ENCODE results near the gene MRGPRG.

MRGPRG gene

DNA sequence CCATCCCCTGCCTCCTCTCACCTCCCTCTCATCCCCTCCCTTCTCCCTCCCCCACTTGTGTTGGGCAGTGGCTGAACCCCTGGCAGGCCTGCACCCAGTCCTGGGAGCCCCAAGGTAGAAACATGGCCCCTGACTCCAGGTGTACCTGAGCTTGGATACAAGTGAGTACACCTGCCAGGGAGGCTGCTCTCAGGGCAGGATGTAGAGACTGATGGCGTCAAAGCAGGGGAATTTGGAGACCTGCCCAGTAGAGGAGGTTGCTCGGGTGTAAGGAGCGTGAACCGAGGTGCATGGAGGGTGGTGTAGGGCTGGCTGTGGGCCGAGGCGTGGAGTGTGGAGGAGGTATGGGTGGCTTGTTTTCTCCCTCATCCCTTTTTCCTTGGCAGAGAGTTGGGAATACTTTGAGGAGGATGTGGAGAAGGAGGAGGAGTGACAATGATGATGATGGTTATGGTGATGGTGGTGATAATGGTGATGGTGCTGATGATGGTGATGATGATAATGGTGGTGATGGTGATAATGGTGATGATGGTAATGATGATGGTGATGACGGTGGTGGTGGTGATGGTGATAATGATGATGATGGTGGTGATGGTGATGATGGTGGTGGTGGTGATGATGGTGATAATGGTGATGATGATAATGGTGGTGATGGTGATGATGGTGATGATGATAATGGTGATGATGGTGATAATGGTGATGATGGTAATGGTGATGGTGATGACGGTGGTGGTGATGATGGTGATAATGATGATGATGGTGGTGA is 12.3 kb downstream of the MRGPRG start:
- Mint-ChIP-seq H3K4me3 (no peak overlapping the region), H3K36me3 (ENCODE audit: low read depth) (no peaks in the 10 kb centered on the region), H3K27ac (no peak overlapping the region), H3K9me3 (no peaks in the 10 kb centered on the region), H3K27me3 (ENCODE audit: low read depth) (peaks cover 3% of the 10 kb centered on the region), H3K4me1 (ENCODE audit: low read depth) (no peaks in the 10 kb centered on the region)
- DNase-seq (ENCODE audit: low spot score), result no peak

GRCh38 chr11:3205261-3206155 is 13.1 kb downstream of the MRGPRG start:
- Mint-ChIP-seq H3K4me3 (no peak overlapping the region), H3K27me3 (ENCODE audit: low read depth) (peaks cover 3% of the 10 kb centered on the region), H3K27ac (no peak overlapping the region), H3K9me3 (no peaks in the 10 kb centered on the region), H3K36me3 (ENCODE audit: low read depth) (no peaks in the 10 kb centered on the region), H3K4me1 (ENCODE audit: low read depth) (no peaks in the 10 kb centered on the region)
- no peak for DNase-seq (ENCODE audit: low spot score)

DNA sequence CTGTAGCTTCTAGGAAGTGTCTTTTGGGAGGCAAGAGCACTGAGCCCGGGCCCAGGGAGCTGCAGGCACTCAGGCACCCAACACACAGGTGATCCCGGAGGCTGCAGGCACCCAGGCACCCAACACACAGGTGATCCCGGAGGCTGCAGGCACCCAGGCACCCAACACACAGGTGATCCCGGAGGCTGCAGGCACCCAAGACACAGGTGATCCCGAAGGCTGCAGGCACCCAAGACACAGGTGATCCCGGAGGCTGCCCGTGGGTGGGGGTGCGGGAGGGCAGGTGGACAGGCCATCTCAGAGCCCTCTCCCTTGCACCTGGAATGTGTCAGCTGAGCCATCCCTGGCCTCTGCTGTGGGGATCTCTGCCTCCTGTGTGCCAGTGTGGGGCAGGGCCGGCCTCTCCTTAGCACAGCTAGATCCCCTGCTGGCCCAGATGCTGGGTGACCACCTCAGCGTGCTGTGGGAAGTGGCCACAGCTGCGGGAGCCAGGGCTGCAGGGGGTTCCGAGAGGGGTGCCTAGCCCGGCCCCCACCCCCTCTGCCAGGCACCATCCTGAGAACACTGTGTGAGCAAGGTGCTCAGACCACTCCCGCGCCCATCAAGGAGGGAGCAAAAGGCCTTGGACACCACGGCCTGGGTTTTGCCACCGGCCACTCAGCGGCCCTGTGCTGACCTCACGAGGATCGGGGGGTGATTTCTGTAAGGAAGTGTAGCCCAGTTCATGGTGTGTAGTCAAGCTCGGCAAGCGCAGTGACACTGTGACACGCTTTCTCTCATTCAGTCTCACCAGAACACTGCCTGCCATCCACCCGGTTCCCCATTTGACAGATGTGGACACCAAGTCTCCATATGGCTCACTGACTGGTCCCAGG is 14.2 kb downstream of the MRGPRG start:
- Mint-ChIP-seq H3K36me3 (ENCODE audit: low read depth) (no peaks in the 10 kb centered on the region), H3K9me3 (no peaks in the 10 kb centered on the region), H3K4me3 (no peak overlapping the region), H3K27ac (no peak overlapping the region), H3K4me1 (ENCODE audit: low read depth) (no peaks in the 10 kb centered on the region), H3K27me3 (ENCODE audit: low read depth) (peaks cover 3% of the 10 kb centered on the region)
- DNase-seq (ENCODE audit: low spot score), result no peak

DNA sequence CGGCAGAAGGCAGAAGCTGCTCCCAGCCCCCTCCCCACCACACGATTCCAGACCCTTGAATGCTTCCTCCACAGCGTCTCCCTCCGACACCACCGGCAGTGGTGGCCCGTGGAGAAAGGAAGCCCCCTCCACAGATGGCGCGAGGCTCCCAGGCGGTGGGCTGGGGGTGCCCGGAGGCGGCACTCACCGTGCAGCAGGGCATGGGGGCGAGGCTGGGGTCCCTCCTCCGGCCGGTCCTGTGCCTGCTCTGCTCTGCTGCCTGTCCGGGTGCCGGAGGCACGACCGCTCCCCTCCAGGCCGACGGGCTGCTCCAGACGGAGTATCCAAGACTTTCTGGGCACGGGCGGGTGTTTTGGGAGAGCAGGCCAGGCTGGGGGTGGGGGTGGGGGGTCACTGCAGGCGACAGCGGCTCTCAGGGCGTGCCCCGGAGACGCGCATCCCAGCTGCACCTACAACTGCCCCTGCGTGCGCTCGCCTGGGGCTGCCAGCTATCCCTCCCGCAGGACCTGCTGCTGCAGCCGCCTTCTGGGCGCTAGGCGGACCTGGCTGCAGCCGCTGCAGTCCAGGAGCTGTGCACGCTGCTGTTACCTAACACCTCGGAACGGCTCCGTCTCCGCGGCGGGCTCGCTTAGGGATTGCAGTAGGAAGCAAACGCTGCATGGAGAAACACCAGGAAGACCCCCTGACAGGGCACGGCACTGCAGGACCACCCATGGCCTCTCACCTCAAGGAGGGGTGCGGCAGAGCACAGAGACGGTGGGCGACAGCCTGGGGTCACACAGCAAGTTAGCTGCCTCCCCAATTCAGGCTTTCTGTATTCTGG is 15.2 kb downstream of the MRGPRG start:
- Mint-ChIP-seq H3K4me3 (no peak overlapping the region), H3K4me1 (ENCODE audit: low read depth) (no peaks in the 10 kb centered on the region), H3K27ac (no peak overlapping the region), H3K36me3 (ENCODE audit: low read depth) (no peaks in the 10 kb centered on the region), H3K27me3 (ENCODE audit: low read depth) (peaks cover 3% of the 10 kb centered on the region), H3K9me3 (no peaks in the 10 kb centered on the region)
- no peak for DNase-seq (ENCODE audit: low spot score)

- H3K9me3 Mint-ChIP-seq, result no peaks in the 10 kb centered on the region
- no peak overlapping the region for H3K4me3 Mint-ChIP-seq
- H3K27me3 Mint-ChIP-seq (ENCODE audit: low read depth), result peaks cover 3% of the 10 kb centered on the region
- H3K4me1 Mint-ChIP-seq (ENCODE audit: low read depth), result no peaks in the 10 kb centered on the region
- no peaks in the 10 kb centered on the region for H3K36me3 Mint-ChIP-seq (ENCODE audit: low read depth)
- no peak overlapping the region for H3K27ac Mint-ChIP-seq
- DNase-seq (ENCODE audit: low spot score), result no peak
Observed at GRCh38 chr11:3202759-3203158, 15.9 kb downstream of the MRGPRG start.

GRCh38 chr11:3202305-3202704 is 16.3 kb downstream of the MRGPRG start:
- peaks cover 3% of the 10 kb centered on the region for H3K27me3 Mint-ChIP-seq (ENCODE audit: low read depth)

GRCh38 chr11:3201677-3202181 is 16.9 kb downstream of the MRGPRG start:
- no peak overlapping the region for H3K4me3 Mint-ChIP-seq
- peaks cover 3% of the 10 kb centered on the region for H3K27me3 Mint-ChIP-seq (ENCODE audit: low read depth)

More at GRCh38 chr11:3202305-3202704, 16.3 kb downstream of the MRGPRG start:
- no peaks in the 10 kb centered on the region for H3K9me3 Mint-ChIP-seq
- no peaks in the 10 kb centered on the region for H3K4me1 Mint-ChIP-seq (ENCODE audit: low read depth)
- H3K27ac Mint-ChIP-seq, result no peak overlapping the region
- H3K4me3 Mint-ChIP-seq, result no peak overlapping the region
- DNase-seq (ENCODE audit: low spot score), result no peak
- no peaks in the 10 kb centered on the region for H3K36me3 Mint-ChIP-seq (ENCODE audit: low read depth)

DNA sequence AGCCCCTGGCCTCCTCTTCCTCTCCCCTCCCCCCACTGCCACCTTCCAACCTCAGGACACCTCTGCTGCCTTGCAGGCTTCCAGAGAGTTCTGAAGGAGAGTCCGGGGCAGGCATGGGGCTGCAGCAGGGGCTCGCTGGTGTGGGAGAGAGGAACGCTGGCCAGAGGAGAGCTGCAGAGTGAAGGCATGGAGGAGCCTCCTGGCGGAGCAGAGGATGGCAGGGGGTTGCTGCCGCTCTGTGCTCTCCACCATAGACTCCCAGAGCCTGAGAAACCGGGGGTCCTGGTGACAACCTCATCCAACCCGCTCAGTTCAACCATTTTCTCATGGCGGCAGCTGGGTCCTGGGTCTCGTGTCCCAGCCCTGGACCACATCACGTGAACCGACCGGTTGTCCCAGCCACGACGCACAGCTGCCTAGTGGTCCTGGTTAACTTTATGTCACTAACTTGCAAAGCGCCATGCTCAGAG is 17.5 kb downstream of the MRGPRG start:
- Mint-ChIP-seq H3K27ac (no peak overlapping the region), H3K27me3 (ENCODE audit: low read depth) (peaks cover 3% of the 10 kb centered on the region), H3K36me3 (ENCODE audit: low read depth) (no peaks in the 10 kb centered on the region), H3K9me3 (no peaks in the 10 kb centered on the region), H3K4me1 (ENCODE audit: low read depth) (no peaks in the 10 kb centered on the region), H3K4me3 (no peak overlapping the region)
- DNase-seq (ENCODE audit: low spot score), result no peak

More at GRCh38 chr11:3201677-3202181, 16.9 kb downstream of the MRGPRG start:
- H3K36me3 Mint-ChIP-seq (ENCODE audit: low read depth), result no peaks in the 10 kb centered on the region
- no peak for DNase-seq (ENCODE audit: low spot score)
- no peaks in the 10 kb centered on the region for H3K9me3 Mint-ChIP-seq
- no peak overlapping the region for H3K27ac Mint-ChIP-seq
- H3K4me1 Mint-ChIP-seq (ENCODE audit: low read depth), result no peaks in the 10 kb centered on the region

DNA sequence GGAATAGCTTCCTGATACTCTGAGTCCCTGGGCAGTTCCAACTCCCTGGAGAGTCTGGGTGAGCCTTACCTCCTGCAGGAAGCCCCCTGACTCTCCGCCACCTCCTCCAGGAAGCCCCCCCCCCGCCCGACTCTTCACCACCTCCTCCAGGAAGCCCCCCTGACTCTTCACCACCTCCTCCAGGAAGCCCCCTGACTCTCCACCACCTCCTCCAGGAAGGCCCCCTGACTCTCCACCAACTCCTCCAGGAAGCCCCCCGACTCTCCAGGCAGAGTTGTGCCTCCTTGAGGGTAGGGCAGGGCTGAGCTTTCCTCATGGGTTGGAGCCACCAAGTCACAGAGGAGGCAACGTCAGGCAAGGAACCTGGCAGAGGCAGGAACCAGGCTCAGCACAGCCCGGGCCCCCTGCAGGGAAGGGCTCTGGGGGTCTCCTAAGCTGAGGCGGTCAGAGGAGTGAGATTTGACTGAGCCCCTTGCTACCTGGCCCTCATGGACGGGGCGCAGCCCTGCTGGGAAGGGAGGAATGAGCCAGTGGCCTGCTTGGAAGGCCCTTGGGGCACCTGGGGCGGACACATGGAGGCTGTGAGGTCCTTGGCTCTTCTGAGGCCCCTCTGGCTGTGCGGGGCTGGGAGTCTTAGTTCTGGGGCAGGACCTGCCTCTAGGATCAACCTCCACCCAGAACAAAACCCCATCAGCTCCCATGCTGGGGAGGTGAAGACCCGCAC is 18.1 kb downstream of the MRGPRG start:
- Mint-ChIP-seq H3K27ac (no peak overlapping the region), H3K27me3 (ENCODE audit: low read depth) (peaks cover 3% of the 10 kb centered on the region), H3K9me3 (no peaks in the 10 kb centered on the region), H3K4me3 (no peak overlapping the region), H3K36me3 (ENCODE audit: low read depth) (no peaks in the 10 kb centered on the region), H3K4me1 (ENCODE audit: low read depth) (no peaks in the 10 kb centered on the region)
- DNase-seq (ENCODE audit: low spot score), result no peak

- Mint-ChIP-seq H3K36me3 (ENCODE audit: low read depth) (no peaks in the 10 kb centered on the region), H3K27ac (no peak overlapping the region), H3K27me3 (ENCODE audit: low read depth) (peaks cover 3% of the 10 kb centered on the region), H3K9me3 (no peaks in the 10 kb centered on the region), H3K4me1 (ENCODE audit: low read depth) (no peaks in the 10 kb centered on the region), H3K4me3 (no peak overlapping the region)
- DNase-seq (ENCODE audit: low spot score), result no peak
Observed at GRCh38 chr11:3199537-3200295, 18.9 kb downstream of the MRGPRG start.

DNA sequence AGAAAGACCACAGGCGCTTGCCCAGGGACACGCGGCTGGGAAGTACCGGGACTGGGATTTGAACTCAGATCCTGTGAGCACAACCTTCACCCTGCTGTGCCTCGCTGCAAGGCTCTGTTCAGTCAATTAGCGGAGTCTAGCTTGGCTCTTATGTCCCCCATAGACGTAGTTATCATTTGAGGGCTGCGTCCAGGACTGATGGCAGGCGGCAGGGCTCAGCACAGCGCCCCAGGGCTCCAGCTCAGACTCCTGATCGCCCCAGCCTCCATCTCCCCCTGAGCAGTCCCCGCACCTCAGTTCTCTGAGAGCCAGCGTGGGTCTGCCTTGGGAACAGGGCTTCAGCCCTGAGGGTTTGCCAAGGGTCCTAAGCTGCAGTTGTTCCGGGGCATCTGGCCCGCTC is 19.8 kb downstream of the MRGPRG start:
- no peaks in the 10 kb centered on the region for H3K9me3 Mint-ChIP-seq
- H3K27ac Mint-ChIP-seq, result no peak overlapping the region
- no peaks in the 10 kb centered on the region for H3K4me1 Mint-ChIP-seq (ENCODE audit: low read depth)
- DNase-seq (ENCODE audit: low spot score), result no peak
- peaks cover 3% of the 10 kb centered on the region for H3K27me3 Mint-ChIP-seq (ENCODE audit: low read depth)
- no peaks in the 10 kb centered on the region for H3K36me3 Mint-ChIP-seq (ENCODE audit: low read depth)
- H3K4me3 Mint-ChIP-seq, result no peak overlapping the region
